ENCODE measurements around the gene SLC2A10.

Gene SLC2A10

GRCh38 chr20:46682063-46682821, 27.2 kb upstream of the SLC2A10 start:
- DNase-seq (ENCODE audit: low read depth, low spot score), result no peak

- DNase-seq (ENCODE audit: low read depth, low spot score), result no peak
Observed at GRCh38 chr20:46683011-46683667, 26.3 kb upstream of the SLC2A10 start.

- DNase-seq (ENCODE audit: low read depth, low spot score), result no peak
Observed at GRCh38 chr20:46683668-46683938, 25.8 kb upstream of the SLC2A10 start.

GRCh38 chr20:46683939-46684750, 25.3 kb upstream of the SLC2A10 start:
- DNase-seq (ENCODE audit: low read depth, low spot score), result no peak

- DNase-seq (ENCODE audit: low read depth, low spot score), result no peak
Observed at GRCh38 chr20:46688151-46689081, 21.0 kb upstream of the SLC2A10 start.

- DNase-seq (ENCODE audit: low read depth, low spot score), result peak; percentile 90
Observed at GRCh38 chr20:46689082-46689753, 20.2 kb upstream of the SLC2A10 start, which contains the start of gene TP53RK. Gene TP53RK, minus strand, starts transcription at chr20:46689444. Its CDS starts 30 bp downstream, at chr20:46689414.

GRCh38 chr20:46689754-46690085, 19.7 kb upstream of the SLC2A10 start:
- DNase-seq (ENCODE audit: low read depth, low spot score), result no peak

GRCh38 chr20:46690219-46691106, 19.0 kb upstream of the SLC2A10 start:
- no peak for DNase-seq (ENCODE audit: low read depth, low spot score)

- DNase-seq (ENCODE audit: low read depth, low spot score), result no peak
Observed at GRCh38 chr20:46691196-46691595, 18.3 kb upstream of the SLC2A10 start.

- no peak for DNase-seq (ENCODE audit: low read depth, low spot score)
Observed at GRCh38 chr20:46694484-46694883, 15.0 kb upstream of the SLC2A10 start.

GRCh38 chr20:46695892-46696291, 13.6 kb upstream of the SLC2A10 start:
- no peak for DNase-seq (ENCODE audit: low read depth, low spot score)

- no peak for DNase-seq (ENCODE audit: low read depth, low spot score)
Observed at GRCh38 chr20:46696791-46697279, 12.6 kb upstream of the SLC2A10 start.

- DNase-seq (ENCODE audit: low read depth, low spot score), result no peak
Observed at GRCh38 chr20:46698788-46699187, 10.7 kb upstream of the SLC2A10 start.

GRCh38 chr20:46699651-46700359, 9.6 kb upstream of the SLC2A10 start:
- no peak for DNase-seq (ENCODE audit: low read depth, low spot score)

- DNase-seq (ENCODE audit: low read depth, low spot score), result no peak
Observed at GRCh38 chr20:46700481-46700880, 9.0 kb upstream of the SLC2A10 start.

- no peak for DNase-seq (ENCODE audit: low read depth, low spot score)
Observed at GRCh38 chr20:46701057-46701456, 8.4 kb upstream of the SLC2A10 start.

- DNase-seq (ENCODE audit: low read depth, low spot score), result no peak
Observed at GRCh38 chr20:46701556-46701955, 7.9 kb upstream of the SLC2A10 start.

- no peak for DNase-seq (ENCODE audit: low read depth, low spot score)
Observed at GRCh38 chr20:46701986-46702385, 7.5 kb upstream of the SLC2A10 start.

Measured in activated naive CD8-positive, alpha-beta T cell treated with anti-CD3 and anti-CD28 coated beads, Interleukin-2, amount 50 U/mL, for 16 hours (primary cell).